Measurements from ENCODE around the gene TBX20.

Gene TBX20

GRCh38 chr7:35253710-35254495 is at the start of gene TBX20:
Gene TBX20 (minus strand): TSS chr7:35254100. CDS start chr7:35253620, 480 bp downstream.
- no peak for DNase-seq

- DNase-seq: no peak
Measured at GRCh38 chr7:35289376-35289775, 35.5 kb upstream of the TBX20 start.

- DNase-seq: no peak
Measured at GRCh38 chr7:35286986-35287385, 33.1 kb upstream of the TBX20 start.

GRCh38 chr7:35286422-35286821 is 32.5 kb upstream of the TBX20 start:
- no peak for DNase-seq

- DNase-seq: no peak
Measured at GRCh38 chr7:35285799-35286198, 31.9 kb upstream of the TBX20 start.

- no peak for DNase-seq
Measured at GRCh38 chr7:35280902-35281301, 27.0 kb upstream of the TBX20 start.

GRCh38 chr7:35277359-35277758 is 23.5 kb upstream of the TBX20 start:
- no peak for DNase-seq

GRCh38 chr7:35272246-35272645 is 18.3 kb upstream of the TBX20 start:
- no peak for DNase-seq

- DNase-seq: no peak
Measured at GRCh38 chr7:35268953-35269352, 15.1 kb upstream of the TBX20 start.

GRCh38 chr7:35267411-35267810 is 13.5 kb upstream of the TBX20 start:
- no peak for DNase-seq

GRCh38 chr7:35263396-35263795 is 9.5 kb upstream of the TBX20 start:
- DNase-seq: no peak

GRCh38 chr7:35261476-35262285 is 7.8 kb upstream of the TBX20 start:
- DNase-seq: no peak

- no peak for DNase-seq
Measured at GRCh38 chr7:35261041-35261440, 7.1 kb upstream of the TBX20 start.

- no peak for DNase-seq
Measured at GRCh38 chr7:35260246-35260645, 6.3 kb upstream of the TBX20 start.

- DNase-seq: no peak
Measured at GRCh38 chr7:35259523-35259908, 5.6 kb upstream of the TBX20 start.

- no peak for DNase-seq
Measured at GRCh38 chr7:35258868-35259522, 5.1 kb upstream of the TBX20 start.

GRCh38 chr7:35258125-35258867 is 4.4 kb upstream of the TBX20 start:
- no peak for DNase-seq

- no peak for DNase-seq
Measured at GRCh38 chr7:35257251-35258124, 3.6 kb upstream of the TBX20 start.

- DNase-seq: no peak
Measured at GRCh38 chr7:35256256-35257175, 2.6 kb upstream of the TBX20 start.

GRCh38 chr7:35255443-35256255 is 1.7 kb upstream of the TBX20 start:
- DNase-seq: no peak
